Heart left ventricle (tissue), 16 donors: ENCODE data around the gene CNGB1. TPM values are rescaled to one million over a fixed set of nuclear protein-coding genes. Genes with fewer than 3 reads are reported as not detected.
"Not testable (repeated sequence)": the region's sequence is repeated elsewhere in the genome, so short reads cannot be mapped to it uniquely, and the experiment has no call there.

ENCODE experiments used
- ATAC-seq, 4 donors: fragments of 200-7000 bp; cut with Tn5 transposase; one replicate each; pipeline ENCODE4 v1.9.1; 2020 to 2022; ENCODE audit warnings: moderate library complexity in 4 of 4, mild to moderate bottlenecking in 3 of 4, moderate number of reproducible peaks in 1 of 4
- DNase-seq, 5 donors: peaks; one replicate each; pipeline ENCODE4 v3.0.0-alpha.2; 2020
- H3K27ac ChIP-seq, 12 donors: fragments of 200-600 bp; sonication (generic) in 4 of 12; one replicate each; pipeline versions ENCODE4 v1.5.0 to v1.8.0; 2016 to 2022; ENCODE audit warnings: mild to moderate bottlenecking in 2 of 12
- H3K27me3 ChIP-seq, 9 donors: fragments of 200-600 bp; sonication (generic) in 2 of 9; one replicate each; pipeline versions ENCODE4 v1.5.1 to v1.8.0; 2016 to 2022; ENCODE audit warnings: mild to moderate bottlenecking in 3 of 9
- H3K36me3 ChIP-seq, 9 donors: fragments of 200-600 bp; sonication (generic) in 2 of 9; one replicate each; pipeline versions ENCODE4 v1.5.0 to v1.8.0; 2018 to 2022; ENCODE audit warnings: mild to moderate bottlenecking in 2 of 9
- H3K4me1 ChIP-seq, 12 donors: fragments of 200-600 bp; sonication (generic) in 4 of 12; one replicate each; pipeline versions ENCODE4 v1.5.0 to v1.8.0; 2016 to 2022; ENCODE audit warnings: mild to moderate bottlenecking in 3 of 12
- H3K4me3 ChIP-seq, 12 donors: fragments of 200-600 bp; sonication (generic) in 4 of 12; one replicate each; pipeline versions ENCODE4 v1.5.0 to v1.8.0; 2017 to 2022; ENCODE audit warnings: mild to moderate bottlenecking in 9 of 12, moderate library complexity in 4 of 12
- H3K9me3 ChIP-seq, 12 donors: fragments of 200-600 bp; sonication (generic) in 4 of 12; one replicate each; pipeline versions ENCODE4 v1.5.0 to v1.8.0; 2016 to 2022; ENCODE audit warnings: mild to moderate bottlenecking in 1 of 12
- CTCF ChIP-seq, 12 donors: fragments of 200-600 bp; sonication (generic) in 4 of 12; IDR thresholded peaks; one replicate each; pipeline versions ENCODE4 v1.5.0 to v1.8.0; 2018 to 2022; ENCODE audit warnings: antibody characterized with exemption in 12 of 12, mild to moderate bottlenecking in 5 of 12
- POLR2A ChIP-seq, 2 donors: fragments of 450-650 bp; IDR thresholded peaks; one replicate each; pipeline ENCODE4 v1.6.1; 2017; ENCODE audit warnings: antibody characterized with exemption in 2 of 2, mild to moderate bottlenecking in 2 of 2, moderate library complexity in 2 of 2
- WGBS, 4 donors: extraction: QIAGEN DNeasy Blood & Tissue Kit in 2 of 4; methylation state at CpG; one replicate each; pipeline versions ENCODE4 v1.1.5 to v1.1.7; 2013 to 2018; 5-methylcytosine and 5-hydroxymethylcytosine counted together
- intact Hi-C, 10 donors: fragments of 100-400 bp; cut with DNase I; formaldehyde crosslinking; loops; one replicate each; pipeline versions ENCODE4 v1.11.1 to v1.14.2; 2022
- polyA plus RNA-seq, 2 donors: library from polyadenylated mRNA; stranded (reverse); fragments of 200-250 nt; gene quantifications; one replicate each; pipeline ENCODE4 v1.2.3, GENCODE V29; 2013
- total RNA-seq, 9 donors: library from RNA; depleted of rRNA in 2 of 9; stranded (reverse); fragments of >200 nt in 2 of 9; fragmentation: NEBNext Ultra II Directional in 3 of 9; extraction: Animal tissue kit (Norgen Biotek cat#: 25700) in 3 of 9; gene quantifications; one replicate each; pipeline versions ENCODE4 v1.1.0 to v1.2.4, GENCODE V29; 2016 to 2023
- donor health status: ischemic (EF 13 %, LVEDD 7.1; RV severe dilation, severe dysfunction).
- donor health status: healthy with polysubstance abuse.
- donor health status: DM: no; HTN: yes; CAD: no.
- donor health status: DM: no; HTN: no; CAD: no.
- donor health status: ischemic (EF 25% LVEDD 6.9; RV normal size, moderate dysfunction).
- donor health status: ischemic (EF 25% LVEDD 5.7; RV mildly dilated, moderate dysfunction).
- donor health status: healthy.
- donor health status: DM: yes; HTN: yes; CAD: no.
- donor health status: ischemic (EF 35%, LVEDD 5.7; RV mildly dilated, moderate dysfunction).
- donor health status: nonischemic (EF 11% LVEDD 7.7; RV severe dilation, severe dysfunction).
- donor health status: DM: yes; HTN: yes; CAD: no.
- donor health status: PGD.
- donor health status: ischemic (EF 29% LVEDD 5.4; RV normal size, mild dysfunction).
- donor health status: nonischemic (EF 23%, LVEDD 6.1; RV moderate dilation, normal function).

CNGB1 gene
- total and polyA plus RNA-seq, 11 donors: not detected

- no peaks in the 10 kb centered on the region for H3K36me3 ChIP-seq
- 86 to 95% (median 93%) methylated on average over 7 of the region's 7 CpGs for WGBS, 4 donors
- peaks cover 0 to 12% (median 0%) of the 10 kb centered on the region in 9 donors for H3K27me3 ChIP-seq
- H3K27ac ChIP-seq: no peak overlapping the region
- intact Hi-C loops: loop anchor here in 1 of 10 donors (10.0 kb wide), 1 partner anchor 397 kb away; no protein-coding TSS in a partner anchor
- no peaks in the 10 kb centered on the region for H3K9me3 ChIP-seq
- ATAC-seq (no peak), DNase-seq (peak in 1 of 5 donors; percentile 14)
- no peak for TF ChIP-seq CTCF (IDR thresholded peaks at IDR 0.05)
- TF ChIP-seq POLR2A (IDR thresholded peaks at IDR 0.05): no peak
- H3K4me3 ChIP-seq: no peak overlapping the region
- peaks cover 0 to 18% (median 10%) of the 10 kb centered on the region in 12 donors for H3K4me1 ChIP-seq
Observed at GRCh38 chr16:57981636-57982035, 10.7 kb upstream of the CNGB1 start.

DNA sequence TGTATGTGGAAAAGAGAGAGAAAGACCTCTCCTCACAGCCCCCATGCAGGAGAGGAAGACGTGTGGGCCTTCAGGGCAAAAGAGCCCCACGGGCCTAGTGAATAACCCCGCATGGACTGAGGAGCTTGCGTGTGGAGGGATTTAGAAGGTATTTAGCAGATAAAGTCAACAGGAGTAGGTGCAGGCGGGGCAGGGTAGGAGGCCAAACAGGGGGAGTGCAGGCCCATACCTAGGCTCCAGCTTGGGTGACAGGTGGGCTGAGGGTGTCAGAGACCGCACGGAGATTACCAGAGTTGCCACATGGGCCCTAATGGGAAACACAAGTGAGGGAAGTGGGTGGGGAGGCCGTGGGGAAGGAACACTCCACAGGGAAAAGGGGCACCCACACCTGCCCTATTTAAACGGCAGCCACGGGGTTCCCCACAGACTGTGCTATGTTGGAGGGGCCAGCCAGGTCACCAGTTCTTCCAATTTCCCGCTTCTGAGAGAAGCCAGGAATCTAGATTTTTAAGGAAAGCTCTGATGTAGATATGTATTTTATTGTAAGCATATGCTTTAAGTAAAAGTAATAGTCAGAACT, 8.2 kb upstream of the CNGB1 start:
- no peaks in the 10 kb centered on the region for H3K9me3 ChIP-seq
- peak in 2 of 5 donors; percentile 9 to 16 for DNase-seq
- H3K36me3 ChIP-seq: no peaks in the 10 kb centered on the region
- TF ChIP-seq CTCF (IDR thresholded peaks at IDR 0.05) (no peak), POLR2A (IDR thresholded peaks at IDR 0.05) (no peak)
- 85 to 90% (median 89%) methylated on average over 11 of the region's 11 CpGs for WGBS, 4 donors
- peaks cover 0 to 7% (median 0%) of the 10 kb centered on the region in 9 donors for H3K27me3 ChIP-seq
- intact Hi-C loops: no loop called here
- no peak overlapping the region for H3K4me3 ChIP-seq
- ATAC-seq: no peak
- peaks cover 0 to 13% (median 0%) of the 10 kb centered on the region in 12 donors for H3K4me1 ChIP-seq
- no peak overlapping the region for H3K27ac ChIP-seq

DNA sequence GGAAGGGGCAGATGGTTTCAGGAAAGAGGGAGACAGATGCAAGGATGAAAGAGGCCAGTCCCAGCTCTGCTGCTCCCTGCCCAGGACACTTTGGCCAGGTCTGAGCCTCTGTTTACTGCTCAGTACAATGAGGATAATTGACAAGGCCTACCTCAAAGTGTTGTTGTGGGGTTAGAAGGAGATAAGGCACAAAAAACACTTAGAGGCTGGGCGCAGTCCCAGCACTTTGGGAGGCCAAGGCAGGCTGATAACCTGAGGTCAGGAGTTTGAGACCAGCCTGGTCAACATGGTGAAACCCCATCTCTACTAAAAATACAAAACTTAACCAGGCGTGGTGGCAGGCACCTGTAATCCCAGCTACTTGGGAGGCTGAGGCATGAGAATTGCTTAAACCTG, 7.1 kb upstream of the CNGB1 start:
- H3K4me3 ChIP-seq, intact Hi-C loops, H3K9me3 ChIP-seq, ATAC-seq, H3K36me3 ChIP-seq, H3K27me3 ChIP-seq, H3K27ac ChIP-seq: not testable (repeated sequence)
- peaks cover 0 to 13% (median 0%) of the 10 kb centered on the region in 12 donors for H3K4me1 ChIP-seq
- DNase-seq: peak in 1 of 5 donors; percentile 22
- 85 to 96% (median 90%) methylated on average over 2 of the region's 2 CpGs for WGBS, 4 donors

DNA sequence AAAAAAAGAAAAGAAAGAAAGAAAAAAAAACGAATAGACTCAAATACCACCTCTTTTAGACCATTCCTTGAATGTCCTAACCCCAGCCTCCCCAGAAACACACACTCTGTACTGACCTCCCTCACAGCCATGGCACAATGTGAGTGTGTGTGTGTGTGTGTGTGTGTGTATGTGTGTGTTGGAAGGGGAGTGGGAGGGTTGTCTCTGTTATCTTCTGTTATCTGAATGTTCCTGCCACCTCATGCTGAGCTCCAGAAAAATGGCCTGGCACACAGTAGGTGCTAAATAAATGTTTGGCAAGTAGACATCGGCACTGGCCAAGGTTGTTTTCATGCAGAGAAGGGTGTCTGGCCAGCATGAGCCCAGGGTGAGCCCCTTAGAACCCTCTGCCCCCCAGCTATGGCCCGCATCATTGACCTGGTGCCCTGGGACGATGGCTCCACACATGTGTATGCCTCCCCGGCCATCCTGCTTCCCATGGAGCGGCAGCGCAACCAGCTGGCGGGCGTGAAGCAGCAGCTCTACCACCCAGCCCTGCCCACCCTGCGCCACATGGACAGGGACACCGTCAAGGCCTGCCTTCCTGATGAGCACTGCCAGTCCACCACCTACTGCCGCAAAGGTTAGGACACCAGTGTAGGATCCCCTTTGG, 6.6 kb upstream of the CNGB1 start:
- no peaks in the 10 kb centered on the region for H3K36me3 ChIP-seq

More for the DNA sequence above, 6.6 kb upstream of the CNGB1 start:
- no peaks in the 10 kb centered on the region for H3K9me3 ChIP-seq
- peaks cover 0 to 13% (median 0%) of the 10 kb centered on the region in 12 donors for H3K4me1 ChIP-seq
- WGBS, 4 donors: 78 to 83% (median 82%) methylated on average over 10 to 12 of the region's 12 CpGs
- no peaks in the 10 kb centered on the region for H3K27me3 ChIP-seq
- H3K4me3 ChIP-seq: no peak overlapping the region
- intact Hi-C loops: no loop called here
- peak in 2 of 5 donors; percentile 27 to 61 for DNase-seq
- TF ChIP-seq CTCF (IDR thresholded peaks at IDR 0.05) (no peak), POLR2A (IDR thresholded peaks at IDR 0.05) (no peak)
- peak in 3 of 4 donors; percentile 26 to 41 (median 40) for ATAC-seq
- no peak overlapping the region for H3K27ac ChIP-seq
